Esophagus muscularis mucosa (tissue), 4 donors: ENCODE results near the gene SCTR. TPM values are rescaled to one million over a fixed set of nuclear protein-coding genes. Genes with fewer than 3 reads are reported as not detected.

ENCODE experiments used
- DNase-seq: peaks from one replicate; pipeline ENCODE4 v3.0.0-alpha.2; 2017; ENCODE audit errors: extremely low spot score
- H3K27ac ChIP-seq, 4 donors: fragments of 200-600 bp; sonication (generic); replicated peaks in 1 of 4; 1 replicate in 3 of 4; 2 replicates in 1 of 4; pipeline ENCODE4 v1.5.1; 2016 to 2019; ENCODE audit warnings: mild to moderate bottlenecking in 1 of 4
- H3K27me3 ChIP-seq, 4 donors: fragments of 200-600 bp; sonication (generic); one replicate each; pipeline versions ENCODE4 v1.5.1 to v1.6.0; 2016 to 2019
- H3K36me3 ChIP-seq, 4 donors: fragments of 200-600 bp; sonication (generic); one replicate each; pipeline ENCODE4 v1.5.1; 2016 to 2019
- H3K4me1 ChIP-seq, 4 donors: fragments of 200-600 bp; sonication (generic); one replicate each; pipeline ENCODE4 v1.5.1; 2016 to 2019
- H3K4me3 ChIP-seq, 4 donors: fragments of 200-600 bp; sonication (generic); 1 replicate in 2 of 4; 2 replicates in 2 of 4; pipeline ENCODE4 v1.5.1; 2016 to 2019; ENCODE audit warnings: mild to moderate bottlenecking in 4 of 4, moderate library complexity in 1 of 4
- H3K9me3 ChIP-seq, 4 donors: fragments of 200-600 bp; sonication (generic); 1 replicate in 3 of 4; 2 replicates in 1 of 4; pipeline ENCODE4 v1.5.1; 2016 to 2019
- EP300 ChIP-seq: sonication (generic); formaldehyde crosslinking; IDR thresholded peaks from one replicate; pipeline ENCODE4 v1.6.1; 2017; ENCODE audit warnings: antibody characterized with exemption
- POLR2A ChIP-seq: fragments of 450-650 bp; IDR thresholded peaks from one replicate; pipeline ENCODE4 v1.6.1; 2017; ENCODE audit warnings: antibody characterized with exemption, moderate library complexity, mild to moderate bottlenecking, low read depth
- POLR2AphosphoS5 ChIP-seq, 2 donors: sonication (generic); formaldehyde crosslinking; IDR thresholded peaks; one replicate each; pipeline ENCODE4 v1.6.1; 2017; ENCODE audit warnings: antibody characterized with exemption in 2 of 2
- WGBS: methylation state at CpG from one replicate; pipeline ENCODE4 v1.1.5; 2018; 5-methylcytosine and 5-hydroxymethylcytosine counted together
- intact Hi-C: fragments of 100-400 bp; cut with DNase I; formaldehyde crosslinking; loops from one replicate; pipeline ENCODE4 v1.15.1; 2023
- total RNA-seq, 4 donors: library from RNA; depleted of rRNA; stranded (reverse); fragments of >200 nt; gene quantifications; one replicate each; pipeline versions ENCODE4 v1.1.0 to v1.2.1, GENCODE V29; 2016
- TF ChIP-seq, protein P1 (sequence below), 3 experiments: fragments of 200-600 bp in 2 of 3; fragments of 450-650 bp in 1 of 3; sonication (generic) in 2 of 3; IDR thresholded peaks; one replicate each; pipeline ENCODE4 v1.5.1; 2017 to 2019; ENCODE audit warnings: antibody characterized with exemption in 3 of 3, mild to moderate bottlenecking in 2 of 3, moderate library complexity in 1 of 3

SCTR gene
- total RNA-seq, 4 donors from 2014 or later = not detected

GRCh38 chr2:119397196-119397595 is 127.1 kb downstream of the SCTR start:
- Histone ChIP-seq H3K27me3 (no peaks in the 10 kb centered on the region), H3K4me1 (no peaks in the 10 kb centered on the region), H3K36me3 (no peaks in the 10 kb centered on the region), H3K4me3 (no peak overlapping the region), H3K9me3 (no peaks in the 10 kb centered on the region), H3K27ac (no peak overlapping the region)
- TF ChIP-seq POLR2AphosphoS5 (IDR thresholded peaks at IDR 0.05) (no peak), EP300 (no peak), POLR2A (no peak)
- TF ChIP-seq, protein P1, sequence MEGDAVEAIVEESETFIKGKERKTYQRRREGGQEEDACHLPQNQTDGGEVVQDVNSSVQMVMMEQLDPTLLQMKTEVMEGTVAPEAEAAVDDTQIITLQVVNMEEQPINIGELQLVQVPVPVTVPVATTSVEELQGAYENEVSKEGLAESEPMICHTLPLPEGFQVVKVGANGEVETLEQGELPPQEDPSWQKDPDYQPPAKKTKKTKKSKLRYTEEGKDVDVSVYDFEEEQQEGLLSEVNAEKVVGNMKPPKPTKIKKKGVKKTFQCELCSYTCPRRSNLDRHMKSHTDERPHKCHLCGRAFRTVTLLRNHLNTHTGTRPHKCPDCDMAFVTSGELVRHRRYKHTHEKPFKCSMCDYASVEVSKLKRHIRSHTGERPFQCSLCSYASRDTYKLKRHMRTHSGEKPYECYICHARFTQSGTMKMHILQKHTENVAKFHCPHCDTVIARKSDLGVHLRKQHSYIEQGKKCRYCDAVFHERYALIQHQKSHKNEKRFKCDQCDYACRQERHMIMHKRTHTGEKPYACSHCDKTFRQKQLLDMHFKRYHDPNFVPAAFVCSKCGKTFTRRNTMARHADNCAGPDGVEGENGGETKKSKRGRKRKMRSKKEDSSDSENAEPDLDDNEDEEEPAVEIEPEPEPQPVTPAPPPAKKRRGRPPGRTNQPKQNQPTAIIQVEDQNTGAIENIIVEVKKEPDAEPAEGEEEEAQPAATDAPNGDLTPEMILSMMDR (IDR thresholded peaks at IDR 0.05) = no peak
- DNase-seq = no peak
- intact Hi-C loops = no loop called here
- 91% methylated on average over 5 of the region's 6 CpGs for WGBS

DNA sequence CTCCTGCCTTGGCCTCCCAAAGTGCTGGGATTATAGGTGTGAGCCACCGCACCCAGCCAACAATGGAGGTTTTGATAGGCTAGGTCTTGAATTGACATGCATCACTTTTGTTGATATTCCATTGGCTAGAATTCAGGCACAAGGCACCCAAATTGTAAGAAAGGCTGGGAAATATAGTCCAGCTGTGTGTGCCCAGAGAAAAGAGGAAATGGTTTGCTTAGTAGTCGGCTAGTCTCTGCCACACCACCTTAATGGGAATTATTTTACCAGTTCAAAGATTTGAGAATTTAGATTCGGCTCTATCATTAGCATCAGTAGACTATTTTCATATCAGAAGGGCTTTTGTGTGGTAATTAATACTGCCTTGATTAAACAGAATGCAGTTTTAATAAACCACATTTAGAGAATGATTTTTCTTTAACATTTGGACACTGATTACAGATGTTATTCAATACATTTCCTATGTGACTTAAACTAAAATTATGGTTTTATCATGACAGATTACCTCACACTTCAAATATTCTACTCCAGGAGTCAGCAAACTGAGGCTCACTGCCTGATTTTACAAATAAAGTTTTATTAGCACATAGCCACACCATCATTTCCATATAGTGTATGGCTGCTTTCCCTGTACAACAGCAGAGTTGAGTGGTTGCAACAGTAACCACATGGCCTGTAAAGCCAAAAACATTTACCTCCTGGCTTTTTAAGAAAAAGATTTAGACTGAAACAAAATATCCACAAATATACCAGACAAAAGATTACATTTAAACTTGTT is 130.1 kb downstream of the SCTR start:
- 93% methylated on average over 3 of the region's 3 CpGs for WGBS
- no peaks in the 10 kb centered on the region for H3K36me3 ChIP-seq
- H3K27me3 ChIP-seq = no peaks in the 10 kb centered on the region
- H3K4me1 ChIP-seq = peaks cover 6 to 12% (median 11%) of the 10 kb centered on the region in 4 donors
- intact Hi-C loops = no loop called here
- H3K9me3 ChIP-seq = no peaks in the 10 kb centered on the region
- H3K27ac ChIP-seq = no peak overlapping the region
- DNase-seq = no peak
- no peak overlapping the region for H3K4me3 ChIP-seq
- TF ChIP-seq POLR2AphosphoS5 (IDR thresholded peaks at IDR 0.05) (no peak), EP300 (no peak), POLR2A (no peak)
- TF ChIP-seq, protein P1 (IDR thresholded peaks at IDR 0.05) = no peak

Other genes starting within 250 kb of the SCTR start
- 10 to 100 TPM in 2 of 4 donors, 1 to 10 TPM in 2; 8.7 to 14.6 (median 11.2) TPM for gene C2orf76, start 157.6 kb downstream of the SCTR start, total RNA-seq
- 10 to 100 TPM; 41.8 to 72.3 (median 59.3) TPM for gene DBI, start 157.5 kb downstream of the SCTR start, total RNA-seq
- 1 to 10 TPM; 1.7 to 2.8 (median 2.2) TPM for gene TMEM37, start 92.6 kb downstream of the SCTR start, total RNA-seq
- under 1 TPM; 0.17 to 0.97 (median 0.29) TPM for gene CFAP221, start 20.0 kb upstream of the SCTR start, total RNA-seq
- gene TMEM177, start 154.7 kb upstream of the SCTR start, total RNA-seq = 10 to 100 TPM in 1 of 4 donors, 1 to 10 TPM in 3; 3.6 to 11.0 (median 6.1) TPM
- 10 to 100 TPM; 21.3 to 39.9 (median 24.7) TPM for gene PTPN4, start 235.4 kb upstream of the SCTR start, total RNA-seq